Cardiac muscle cell (in vitro differentiated cells and primary cell): ENCODE data around the gene ITFG1. TPM values are rescaled to one million over a fixed set of nuclear protein-coding genes. Genes with fewer than 3 reads are reported as not detected.
A peak's percentile ranks its signal among the peaks of the same experiment; 100 is the strongest.

ENCODE experiments used
- DNase-seq, 2 donors: peaks; one replicate each; pipeline versions ENCODE4 v3.0.0 to v3.0.0-alpha.2; 2010 to 2017; ENCODE audit warnings: low read depth in 1 of 2, low spot score in 1 of 2
- H3K27ac ChIP-seq: fragments of 200-600 bp; sonication (generic); 2 replicates; pipeline ENCODE4 v1.5.1; 2016
- H3K27me3 ChIP-seq: fragments of 200-600 bp; sonication (generic); 2 replicates; pipeline ENCODE4 v1.6.0; 2016; ENCODE audit warnings: control low read depth
- H3K36me3 ChIP-seq: fragments of 200-600 bp; sonication (generic); 2 replicates; pipeline ENCODE4 v1.5.1; 2016; ENCODE audit warnings: control low read depth
- H3K4me1 ChIP-seq: fragments of 200-600 bp; sonication (generic); 2 replicates; pipeline ENCODE4 v1.8.1; 2017; ENCODE audit warnings: low read depth, mild to moderate bottlenecking, mixed run types
- H3K4me3 ChIP-seq: fragments of 200-600 bp; sonication (generic); 2 replicates; pipeline ENCODE4 v1.5.1; 2016; ENCODE audit warnings: mild to moderate bottlenecking
- H3K9me3 ChIP-seq: fragments of 200-600 bp; sonication (generic); 2 replicates; pipeline ENCODE4 v1.5.1; 2017; ENCODE audit warnings: low read depth, mild to moderate bottlenecking, control low read depth
- CTCF ChIP-seq: IDR thresholded peaks from 2 replicates; pipeline ENCODE4 v1.5.1; 2012; ENCODE audit warnings: low read depth, mild to moderate bottlenecking, low read length
- polyA plus RNA-seq: library from polyadenylated mRNA; unstranded; fragments of >200 nt; fragmentation: Nextera tagmentation; extraction: Ambion mirVana; gene quantifications from 2 replicates; pipeline ENCODE4 v1.2.1, GENCODE V29; 2016
- total RNA-seq: library from RNA; depleted of rRNA; stranded (reverse); fragments of >200 nt; gene quantifications from 2 replicates; pipeline ENCODE4 v1.2.3, GENCODE V29; 2016

The ITFG1 gene
- total and polyA plus RNA-seq, 2 experiments from 2014 or later = 44.5 to 118 TPM

GRCh38 chr16:47304563-47304962 lies 156.3 kb downstream of the ITFG1 start:
- Histone ChIP-seq H3K9me3 (no peaks in the 10 kb centered on the region), H3K36me3 (peaks cover 8% of the 10 kb centered on the region), H3K4me3 (no peak overlapping the region), H3K27me3 (no peaks in the 10 kb centered on the region), H3K4me1 (no peaks in the 10 kb centered on the region), H3K27ac (no peak overlapping the region)
- TF ChIP-seq CTCF = no peak
- no peak for DNase-seq

GRCh38 chr16:47299587-47299986 lies 161.3 kb downstream of the ITFG1 start:
- H3K4me1 ChIP-seq = no peaks in the 10 kb centered on the region
- H3K4me3 ChIP-seq = no peak overlapping the region
- H3K27me3 ChIP-seq = no peaks in the 10 kb centered on the region
- H3K27ac ChIP-seq = no peak overlapping the region
- no peaks in the 10 kb centered on the region for H3K9me3 ChIP-seq
- DNase-seq = no peak
- no peaks in the 10 kb centered on the region for H3K36me3 ChIP-seq
- TF ChIP-seq CTCF = no peak

GRCh38 chr16:47284999-47285398 lies 175.9 kb downstream of the ITFG1 start:
- no peak for TF ChIP-seq CTCF
- H3K4me1 ChIP-seq = no peaks in the 10 kb centered on the region
- DNase-seq = no peak

GRCh38 chr16:47278306-47278970 lies 182.4 kb downstream of the ITFG1 start:
- DNase-seq = peak in 1 of 2 donors; percentile 30
- Histone ChIP-seq H3K9me3 (no peaks in the 10 kb centered on the region), H3K4me3 (no peak overlapping the region), H3K27me3 (no peaks in the 10 kb centered on the region), H3K36me3 (no peaks in the 10 kb centered on the region), H3K27ac (no peak overlapping the region), H3K4me1 (no peaks in the 10 kb centered on the region)
- TF ChIP-seq CTCF = no peak

More at GRCh38 chr16:47284999-47285398, 175.9 kb downstream of the ITFG1 start:
- no peaks in the 10 kb centered on the region for H3K27me3 ChIP-seq
- H3K4me3 ChIP-seq = no peak overlapping the region
- no peaks in the 10 kb centered on the region for H3K36me3 ChIP-seq
- no peaks in the 10 kb centered on the region for H3K9me3 ChIP-seq
- H3K27ac ChIP-seq = no peak overlapping the region

GRCh38 chr16:47276522-47276921 lies 184.3 kb downstream of the ITFG1 start:
- Histone ChIP-seq H3K4me1 (no peaks in the 10 kb centered on the region), H3K27me3 (no peaks in the 10 kb centered on the region), H3K4me3 (no peak overlapping the region), H3K27ac (no peak overlapping the region), H3K9me3 (no peaks in the 10 kb centered on the region), H3K36me3 (no peaks in the 10 kb centered on the region)
- no peak for DNase-seq
- no peak for TF ChIP-seq CTCF
